GM19452 (cell line): ENCODE data around the gene SPDYE17.
"Not testable (repeated sequence)": the region's sequence is repeated elsewhere in the genome, so short reads cannot be mapped to it uniquely, and the experiment has no call there.

ENCODE experiments used
- ATAC-seq: cut with Tn5 transposase; IDR thresholded peaks from one replicate; pipeline ENCODE4 v1.9.1; 2021; ENCODE audit not compliant: unreplicated experiment

SPDYE17 gene

GRCh38 chr7:77032261-77032660 lies at the start of gene SPDYE17:
Gene SPDYE17 (minus strand): TSS chr7:77032361. CDS start chr7:77030570, 1,791 bp downstream.
- ATAC-seq, result not testable (repeated sequence)

GRCh38 chr7:77080236-77080635 lies 48.1 kb upstream of the SPDYE17 start:
- ATAC-seq, result not testable (repeated sequence)

- not testable (repeated sequence) for ATAC-seq
Observed at GRCh38 chr7:77079624-77080023, 47.5 kb upstream of the SPDYE17 start.

GRCh38 chr7:77079112-77079511 lies 47.0 kb upstream of the SPDYE17 start:
- ATAC-seq, result not testable (repeated sequence)

GRCh38 chr7:77077060-77077459 lies 44.9 kb upstream of the SPDYE17 start:
- ATAC-seq, result not testable (repeated sequence)

GRCh38 chr7:77074786-77075396 lies 42.7 kb upstream of the SPDYE17 start:
- not testable (repeated sequence) for ATAC-seq

GRCh38 chr7:77071108-77071507 lies 38.9 kb upstream of the SPDYE17 start:
- ATAC-seq, result not testable (repeated sequence)

- ATAC-seq, result not testable (repeated sequence)
Observed at GRCh38 chr7:77065869-77066268, 33.7 kb upstream of the SPDYE17 start.

- not testable (repeated sequence) for ATAC-seq
Observed at GRCh38 chr7:77063732-77064131, 31.6 kb upstream of the SPDYE17 start.

GRCh38 chr7:77062557-77062956 lies 30.4 kb upstream of the SPDYE17 start, which contains the start of gene SPDYE18:
Gene SPDYE18 (minus strand): TSS chr7:77062558. CDS start chr7:77060512, 2,046 bp downstream.
- not testable (repeated sequence) for ATAC-seq

GRCh38 chr7:77026349-77026748 lies 5.8 kb downstream of the SPDYE17 start:
- not testable (repeated sequence) for ATAC-seq

- ATAC-seq, result not testable (repeated sequence)
Observed at GRCh38 chr7:77010074-77010680, 22.0 kb downstream of the SPDYE17 start.

- not testable (repeated sequence) for ATAC-seq
Observed at GRCh38 chr7:77008000-77008399, 24.2 kb downstream of the SPDYE17 start.

- not testable (repeated sequence) for ATAC-seq
Observed at GRCh38 chr7:77006127-77007110, 25.7 kb downstream of the SPDYE17 start.

GRCh38 chr7:77005461-77006057 lies 26.6 kb downstream of the SPDYE17 start:
- not testable (repeated sequence) for ATAC-seq

GRCh38 chr7:77004151-77004550 lies 28.0 kb downstream of the SPDYE17 start:
- not testable (repeated sequence) for ATAC-seq

GRCh38 chr7:77003241-77003640 lies 28.9 kb downstream of the SPDYE17 start:
- not testable (repeated sequence) for ATAC-seq

- ATAC-seq, result not testable (repeated sequence)
Observed at GRCh38 chr7:77002678-77003233, 29.4 kb downstream of the SPDYE17 start.

- ATAC-seq, result not testable (repeated sequence)
Observed at GRCh38 chr7:77002104-77002503, 30.1 kb downstream of the SPDYE17 start.

GRCh38 chr7:76999474-77000107 lies 32.6 kb downstream of the SPDYE17 start:
- not testable (repeated sequence) for ATAC-seq
